ENCODE data around the gene BPHL. TPM values are rescaled to one million over a fixed set of nuclear protein-coding genes. Genes with fewer than 3 reads are reported as not detected.

Gene BPHL
- total RNA-seq (2014; rRNA removed; shearing (Covaris generic)) (9.7 and 12.3 TPM in 2 replicates), total RNA-seq (2022) (17.5 and 20.9 TPM in 2 replicates), Bru-seq, nascent RNA (percentile 52 among the genes with signal in this experiment), BruChase-seq, experiment 1, labeled RNA remaining after a 6-hour chase (percentile 52 among the genes with signal in this experiment), BruChase-seq, experiment 2, labeled RNA remaining after a 2-hour chase (percentile 46 among the genes with signal in this experiment)
- long read RNA-seq, transcript BPHL-203 (7 exons, 1,928 nt): major isoform, 22 of 39 reads
- long read RNA-seq, transcript BPHL-205 (8 exons, 1,563 nt): minor isoform, 5 of 39 reads
- long read RNA-seq, partial matches to known transcripts: 1 of 39 reads
- long read RNA-seq, other reads (novel, unspliced or antisense): 8 of 39 reads

DNA sequence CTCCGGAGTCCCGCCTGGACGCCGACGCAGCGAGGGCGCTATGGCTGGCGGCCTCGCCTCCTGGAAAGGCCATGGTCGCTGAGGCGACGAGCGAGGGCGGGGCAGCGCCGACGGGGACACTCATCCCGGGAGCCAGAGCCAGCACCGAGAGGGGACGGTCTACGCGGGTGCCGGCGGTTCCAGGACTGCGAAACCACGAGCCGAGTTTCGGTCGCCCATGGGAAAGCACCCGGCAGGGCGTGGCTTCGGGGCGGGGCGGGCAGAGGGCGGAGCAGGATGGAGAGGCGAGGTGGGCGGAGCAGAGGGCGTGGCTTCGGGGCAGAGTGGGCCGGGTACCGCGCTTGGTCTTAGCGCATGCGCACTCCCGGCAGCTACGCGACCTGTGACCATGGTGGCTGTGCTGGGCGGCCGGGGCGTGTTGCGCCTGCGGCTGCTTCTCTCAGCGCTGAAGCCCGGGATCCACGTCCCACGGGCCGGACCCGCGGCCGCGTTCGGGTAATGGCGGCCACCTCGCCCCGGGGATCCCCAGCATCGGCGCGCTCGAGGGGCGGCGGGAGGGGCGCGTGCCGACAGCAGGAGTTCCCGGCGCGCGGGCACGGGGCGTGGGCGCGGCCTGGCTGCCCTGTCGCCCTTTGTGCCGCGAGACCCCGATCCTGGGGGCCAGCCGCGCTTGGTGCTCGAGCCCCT is at the start of gene BPHL:
Gene BPHL, plus strand, starts transcription at position 359 of the 687 bp plus-strand sequence. Its CDS starts 30 bp downstream, at position 389.
- no TSS peak for BruUV-seq (replicated peaks)
- H3K9me3 ChIP-seq (ENCODE audit: low read length): no peaks in the 10 kb centered on the region
- peak within 1 kb of the TSS; percentile 81 for H3K4me3 ChIP-seq (ENCODE audit: low read depth, low read length, poor library complexity, severe bottlenecking)
- no peaks in the 10 kb centered on the region for H4K20me1 ChIP-seq (ENCODE audit: insufficient read depth, low read length)
- H3K4me2 ChIP-seq (ENCODE audit: low read length): peak within 1 kb of the TSS; percentile 95
- no peaks in the 10 kb centered on the region for H3K9me2 ChIP-seq (ENCODE audit: insufficient read depth, low read length)
- peaks cover 18% of the 10 kb centered on the region for H3K4me1 ChIP-seq (ENCODE audit: insufficient read depth, low read length, poor library complexity, severe bottlenecking)
- peak; percentile 95 for DNase-seq (ENCODE audit: low spot score)
- intact Hi-C loops (cut with micrococcal nuclease; ENCODE audit: unreplicated experiment): loop anchor here (1.0 to 2.0 kb wide), 2 partner anchors 50 to 120 kb away; partner anchors contain the start of genes NQO2 and RIPK1
- H3K79me2 ChIP-seq (ENCODE audit: insufficient read depth, low read depth, low read length): no peaks in the 10 kb centered on the region
- peaks cover 9% of the 10 kb centered on the region for H3K36me3 ChIP-seq (ENCODE audit: insufficient read depth, low read length)
- H3K27ac ChIP-seq (ENCODE audit: low read depth, low read length, poor library complexity, severe bottlenecking): peak within 1 kb of the TSS; percentile 22
- ChIA-PET CTCF (ENCODE audit: unreplicated experiment) (no interaction called here), POLR2A (interaction anchor here (0.6 to 2.4 kb wide), 2 partner anchors 11 to 43 kb away, joined by 4 to 13 read pairs; no protein-coding TSS in a partner anchor)
- no peak for TF ChIP-seq EZH2phosphoT487 (IDR thresholded peaks at IDR 0.05; ENCODE audit: borderline replicate concordance, low read depth, low read length)
- TF ChIP-seq, protein P1, sequence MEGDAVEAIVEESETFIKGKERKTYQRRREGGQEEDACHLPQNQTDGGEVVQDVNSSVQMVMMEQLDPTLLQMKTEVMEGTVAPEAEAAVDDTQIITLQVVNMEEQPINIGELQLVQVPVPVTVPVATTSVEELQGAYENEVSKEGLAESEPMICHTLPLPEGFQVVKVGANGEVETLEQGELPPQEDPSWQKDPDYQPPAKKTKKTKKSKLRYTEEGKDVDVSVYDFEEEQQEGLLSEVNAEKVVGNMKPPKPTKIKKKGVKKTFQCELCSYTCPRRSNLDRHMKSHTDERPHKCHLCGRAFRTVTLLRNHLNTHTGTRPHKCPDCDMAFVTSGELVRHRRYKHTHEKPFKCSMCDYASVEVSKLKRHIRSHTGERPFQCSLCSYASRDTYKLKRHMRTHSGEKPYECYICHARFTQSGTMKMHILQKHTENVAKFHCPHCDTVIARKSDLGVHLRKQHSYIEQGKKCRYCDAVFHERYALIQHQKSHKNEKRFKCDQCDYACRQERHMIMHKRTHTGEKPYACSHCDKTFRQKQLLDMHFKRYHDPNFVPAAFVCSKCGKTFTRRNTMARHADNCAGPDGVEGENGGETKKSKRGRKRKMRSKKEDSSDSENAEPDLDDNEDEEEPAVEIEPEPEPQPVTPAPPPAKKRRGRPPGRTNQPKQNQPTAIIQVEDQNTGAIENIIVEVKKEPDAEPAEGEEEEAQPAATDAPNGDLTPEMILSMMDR (conservative IDR thresholded peaks at IDR 0.05; ENCODE audit: low read length): 0 out of 2 replicates have a peak, but pooled peaks have one; percentile 14
- peak within 1 kb of the TSS; percentile 47 for H2AFZ ChIP-seq (ENCODE audit: low read length)

DNA sequence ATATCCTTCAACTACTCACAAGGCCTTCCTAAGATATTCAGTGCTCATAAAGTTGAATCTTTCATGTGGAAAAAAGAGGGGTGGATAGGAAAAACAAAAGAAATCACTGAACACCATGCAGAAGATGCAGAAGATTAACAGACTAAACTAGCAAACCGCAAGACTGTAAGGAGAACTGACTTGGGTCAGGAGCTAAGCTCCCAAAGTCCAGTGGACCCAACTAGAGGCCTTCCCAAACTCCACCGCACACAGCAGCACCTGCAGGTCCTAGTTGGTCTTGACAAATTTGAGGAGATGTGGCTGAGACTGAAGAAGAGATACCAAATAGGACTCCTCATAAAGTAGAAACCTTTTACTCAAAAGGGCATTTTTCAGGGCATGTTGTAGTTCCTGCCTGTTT is 46.9 kb upstream of the BPHL start:
- ChIA-PET CTCF (ENCODE audit: unreplicated experiment) (no interaction called here), POLR2A (interaction anchor here (1.3 to 2.1 kb wide), 3 partner anchors 9 to 48 kb away, joined by 4 to 6 read pairs (median 5); no protein-coding TSS in a partner anchor)
- H3K9me3 ChIP-seq (ENCODE audit: low read length): no peaks in the 10 kb centered on the region

More for the DNA sequence above, 46.9 kb upstream of the BPHL start:
- DNase-seq (ENCODE audit: low spot score): peak; percentile 13
- no peak overlapping the region for H3K4me3 ChIP-seq (ENCODE audit: low read depth, low read length, poor library complexity, severe bottlenecking)
- H3K79me2 ChIP-seq (ENCODE audit: insufficient read depth, low read depth, low read length): peaks cover 65% of the 10 kb centered on the region
- H3K4me1 ChIP-seq (ENCODE audit: insufficient read depth, low read length, poor library complexity, severe bottlenecking): peaks cover 63% of the 10 kb centered on the region
- BruUV-seq (replicated peaks): no TSS peak
- H3K4me2 ChIP-seq (ENCODE audit: low read length): peak overlapping the region; percentile 92; the same call in 1 of the 2 replicates
- peak overlapping the region; percentile 23 for H3K27ac ChIP-seq (ENCODE audit: low read depth, low read length, poor library complexity, severe bottlenecking)
- no peaks in the 10 kb centered on the region for H3K9me2 ChIP-seq (ENCODE audit: insufficient read depth, low read length)
- H4K20me1 ChIP-seq (ENCODE audit: insufficient read depth, low read length): no peaks in the 10 kb centered on the region
- no peak overlapping the region for H2AFZ ChIP-seq (ENCODE audit: low read length)
- intact Hi-C loops (cut with micrococcal nuclease; ENCODE audit: unreplicated experiment): loop anchor here (10.0 kb wide), 1 partner anchor 1063 kb away; the partner anchor contains the start of gene ECI2
- no peak for TF ChIP-seq EZH2phosphoT487 (IDR thresholded peaks at IDR 0.05; ENCODE audit: borderline replicate concordance, low read depth, low read length)
- TF ChIP-seq, protein P1 (conservative IDR thresholded peaks at IDR 0.05; ENCODE audit: low read length): peak; percentile 27; the same call in 1 of the 2 replicates
- H3K36me3 ChIP-seq (ENCODE audit: insufficient read depth, low read length): no peaks in the 10 kb centered on the region
